ENCODE measurements around the gene IQCE. TPM values are rescaled to one million over a fixed set of nuclear protein-coding genes. Genes with fewer than 3 reads are reported as not detected.

The IQCE gene
- total RNA-seq, 1 donor from 2014 or later = 25.7 TPM

GRCh38 chr7:2592375-2592865, 33.6 kb downstream of the IQCE start:
- no peak overlapping the region for H3K27ac Mint-ChIP-seq

GRCh38 chr7:2593036-2593727, 34.4 kb downstream of the IQCE start:
- H3K4me1 Mint-ChIP-seq (ENCODE audit: unreplicated experiment) = peaks cover 11% of the 10 kb centered on the region
- H3K27me3 Mint-ChIP-seq = no peaks in the 10 kb centered on the region
- no peak overlapping the region for H3K4me3 Mint-ChIP-seq
- H3K36me3 Mint-ChIP-seq = peaks cover 9% of the 10 kb centered on the region
- no peak overlapping the region for H3K27ac Mint-ChIP-seq
- no peak for TF ChIP-seq CTCF (conservative IDR thresholded peaks at IDR 0.05)
- no peak for DNase-seq (ENCODE audit: extremely low spot score, unreplicated experiment)
- no peaks in the 10 kb centered on the region for H3K9me3 Mint-ChIP-seq

More at GRCh38 chr7:2592375-2592865, 33.6 kb downstream of the IQCE start:
- no peaks in the 10 kb centered on the region for H3K9me3 Mint-ChIP-seq
- no peak overlapping the region for H3K4me3 Mint-ChIP-seq
- H3K27me3 Mint-ChIP-seq = no peaks in the 10 kb centered on the region
- no peak for DNase-seq (ENCODE audit: extremely low spot score, unreplicated experiment)
- TF ChIP-seq CTCF (conservative IDR thresholded peaks at IDR 0.05) = no peak
- peaks cover 11% of the 10 kb centered on the region for H3K4me1 Mint-ChIP-seq (ENCODE audit: unreplicated experiment)
- H3K36me3 Mint-ChIP-seq = peaks cover 9% of the 10 kb centered on the region

GRCh38 chr7:2594599-2594998, 35.8 kb downstream of the IQCE start:
- H3K4me3 Mint-ChIP-seq = no peak overlapping the region
- peaks cover 13% of the 10 kb centered on the region for H3K36me3 Mint-ChIP-seq
- H3K27ac Mint-ChIP-seq = no peak overlapping the region
- peaks cover 11% of the 10 kb centered on the region for H3K4me1 Mint-ChIP-seq (ENCODE audit: unreplicated experiment)
- no peak for TF ChIP-seq CTCF (conservative IDR thresholded peaks at IDR 0.05)
- no peaks in the 10 kb centered on the region for H3K27me3 Mint-ChIP-seq
- no peaks in the 10 kb centered on the region for H3K9me3 Mint-ChIP-seq
- no peak for DNase-seq (ENCODE audit: extremely low spot score, unreplicated experiment)

- Mint-ChIP-seq H3K27ac (no peak overlapping the region), H3K36me3 (peaks cover 15% of the 10 kb centered on the region), H3K4me3 (no peak overlapping the region), H3K9me3 (no peaks in the 10 kb centered on the region), H3K27me3 (no peaks in the 10 kb centered on the region), H3K4me1 (ENCODE audit: unreplicated experiment) (peaks cover 11% of the 10 kb centered on the region)
- no peak for DNase-seq (ENCODE audit: extremely low spot score, unreplicated experiment)
- no peak for TF ChIP-seq CTCF (conservative IDR thresholded peaks at IDR 0.05)
Measured at GRCh38 chr7:2595258-2595860, 36.6 kb downstream of the IQCE start.

- H3K27me3 Mint-ChIP-seq = no peaks in the 10 kb centered on the region
- H3K9me3 Mint-ChIP-seq = no peaks in the 10 kb centered on the region
- H3K27ac Mint-ChIP-seq = no peak overlapping the region
- H3K4me1 Mint-ChIP-seq (ENCODE audit: unreplicated experiment) = peaks cover 11% of the 10 kb centered on the region
- DNase-seq (ENCODE audit: extremely low spot score, unreplicated experiment) = no peak
- TF ChIP-seq CTCF (conservative IDR thresholded peaks at IDR 0.05) = no peak
- peaks cover 19% of the 10 kb centered on the region for H3K36me3 Mint-ChIP-seq
- H3K4me3 Mint-ChIP-seq = no peak overlapping the region
Measured at GRCh38 chr7:2596464-2597272, 37.9 kb downstream of the IQCE start.
